Activated CD4-positive, alpha-beta T cell treated with anti-CD3 and anti-CD28 coated beads for 36 hours (primary cell): ENCODE data around the gene ACSL5. TPM values are rescaled to one million over a fixed set of nuclear protein-coding genes. Genes with fewer than 3 reads are reported as not detected.
A peak's percentile ranks its signal among the peaks of the same experiment; 100 is the strongest.
"Not testable (repeated sequence)": the region's sequence is repeated elsewhere in the genome, so short reads cannot be mapped to it uniquely, and the experiment has no call there.

Experiments
- ATAC-seq: fragments of 200-7000 bp; cut with Tn5 transposase; one replicate; pipeline ENCODE4 v1.10.0; 2021; ENCODE audit warnings: mild to moderate bottlenecking, moderate library complexity
- CTCF ChIA-PET: fragments of 350-600 bp; sonication (Branson Sonifier 250); formaldehyde crosslinking; loops from one replicate; lab custom pipeline; 2021; ENCODE audit warnings: antibody characterized with exemption; lab: Charles Lee
- POLR2A ChIA-PET: fragments of 350-600 bp; sonication (Branson Sonifier 250); formaldehyde crosslinking; loops from one replicate; lab custom pipeline; 2021; ENCODE audit warnings: antibody characterized with exemption, inconsistent platforms; lab: Charles Lee
- DNase-seq: peaks from one replicate; pipeline ENCODE4 v3.0.0-alpha.2; 2020
- H3K27ac Mint-ChIP-seq: one replicate; pipeline ENCODE4 v1.8.0; 2021; ENCODE audit warnings: mixed read lengths
- H3K27me3 Mint-ChIP-seq: one replicate; pipeline ENCODE4 v1.8.0; 2021; ENCODE audit warnings: mixed read lengths
- H3K36me3 Mint-ChIP-seq: one replicate; pipeline ENCODE4 v1.8.0; 2021; ENCODE audit warnings: low read depth, mixed read lengths
- H3K4me1 Mint-ChIP-seq: one replicate; pipeline ENCODE4 v1.8.0; 2021; ENCODE audit warnings: mixed read lengths
- H3K4me3 Mint-ChIP-seq: one replicate; pipeline ENCODE4 v1.8.0; 2021; ENCODE audit warnings: mild to moderate bottlenecking, moderate library complexity, mixed read lengths
- H3K9me3 Mint-ChIP-seq: one replicate; pipeline ENCODE4 v1.8.0; 2021; ENCODE audit warnings: low read depth, mixed read lengths
- intact Hi-C, 2 experiments: fragments of 100-400 bp; cut with DNase I in 1 of 2; cut with micrococcal nuclease in 1 of 2; formaldehyde crosslinking; loops; one replicate each; pipeline versions ENCODE4 v1.14.2 to v1.15.1; 2022 to 2024; cut with DNase I, micrococcal nuclease
- total RNA-seq, 2 experiments: library from RNA; stranded (reverse); gene quantifications; one replicate each; pipeline ENCODE4 v1.2.3, GENCODE V29; 2021

ACSL5 gene
- total RNA-seq, 2 experiments from 2014 or later: 32.0 to 32.1 TPM

DNA sequence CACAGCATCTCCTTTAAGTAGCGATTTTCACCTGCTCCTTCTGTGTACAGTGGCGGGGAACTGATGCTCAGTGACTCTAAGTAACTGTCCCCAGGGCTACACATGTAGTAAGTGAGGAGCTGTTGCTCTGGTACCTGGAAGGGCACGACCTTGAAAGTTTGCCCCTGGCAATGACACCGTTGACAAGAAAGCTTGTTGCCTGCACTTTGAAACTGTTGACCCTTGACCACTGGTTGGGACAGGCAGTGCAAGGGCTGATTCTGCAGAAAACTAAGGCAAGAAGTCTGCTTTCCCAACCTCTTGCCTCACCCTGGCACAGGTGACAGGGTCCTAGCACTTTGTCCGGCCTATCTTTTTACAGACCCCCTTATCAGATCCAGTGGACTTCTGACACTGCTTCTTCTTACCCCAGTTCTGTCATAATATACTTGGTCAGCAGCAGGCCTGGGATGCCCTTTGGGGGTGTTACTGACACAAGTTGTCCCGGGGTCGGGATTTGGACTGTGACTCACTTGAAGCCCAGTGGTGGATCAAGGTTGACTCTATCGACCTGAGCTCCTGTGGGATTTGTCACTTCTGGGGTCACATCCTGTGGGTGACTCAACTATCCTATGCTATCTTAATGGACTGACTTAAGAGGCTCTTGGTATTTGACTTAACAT, 5.8 kb downstream of the ACSL5 start:
- DNase-seq (no peak), ATAC-seq (no peak)
- no peaks in the 10 kb centered on the region for H3K9me3 Mint-ChIP-seq
- ChIA-PET POLR2A (no interaction called here), CTCF (interaction anchor here (1.1 kb wide), 1 partner anchor 55 kb away, joined by 3 read pairs; no protein-coding TSS in a partner anchor)
- peaks cover 44% of the 10 kb centered on the region for H3K36me3 Mint-ChIP-seq
- no peak overlapping the region for H3K4me3 Mint-ChIP-seq
- H3K27ac Mint-ChIP-seq: no peak overlapping the region
- no peaks in the 10 kb centered on the region for H3K27me3 Mint-ChIP-seq
- intact Hi-C loops: loop anchor here (5.0 kb wide), 3 partner anchors 68 to 197 kb away; partner anchors contain the start of genes GPAM (in 1 of the 2), VTI1A (in 1 of the 2) and ZDHHC6 (in 1 of the 2)
- H3K4me1 Mint-ChIP-seq: peaks cover 76% of the 10 kb centered on the region

DNA sequence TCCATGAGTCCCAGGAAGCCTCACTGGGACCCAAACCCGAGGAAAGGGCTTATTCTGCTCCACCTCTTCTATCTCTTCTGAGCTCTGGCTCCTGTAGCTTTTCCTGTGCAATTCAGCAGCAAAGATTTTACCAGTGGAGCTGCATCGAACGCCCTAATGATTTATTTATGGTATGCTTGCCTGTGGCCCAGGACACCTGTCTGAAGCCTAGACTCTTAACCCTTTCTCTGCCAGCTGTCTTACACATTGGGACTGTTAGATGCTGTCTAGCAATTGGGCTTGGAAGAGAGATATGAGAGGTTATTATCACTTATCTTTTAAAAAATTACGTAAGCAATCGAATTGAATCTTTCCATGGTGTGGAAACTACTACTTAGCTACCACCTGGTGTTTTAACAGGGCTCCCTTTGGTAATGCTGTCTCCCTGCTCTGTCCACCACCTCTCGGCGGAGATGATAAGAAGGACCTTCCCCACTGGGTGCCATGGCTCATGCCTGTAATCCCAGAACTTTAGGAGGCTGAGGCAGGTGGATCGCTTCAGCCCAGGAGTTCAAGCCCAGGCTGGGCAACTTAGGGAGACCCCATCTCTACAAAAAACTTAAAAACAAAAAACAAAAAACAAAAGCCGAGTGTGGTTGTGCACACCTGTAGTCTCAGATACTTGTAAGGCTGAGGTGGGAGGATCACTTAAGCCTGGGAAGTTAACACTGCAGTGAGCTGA, 8.8 kb downstream of the ACSL5 start:
- ATAC-seq (no peak), DNase-seq (no peak)
- peaks cover 36% of the 10 kb centered on the region for H3K36me3 Mint-ChIP-seq
- peaks cover 82% of the 10 kb centered on the region for H3K4me1 Mint-ChIP-seq
- intact Hi-C loops: no loop called here
- ChIA-PET CTCF (interaction anchor here (0.6 to 1.2 kb wide), 2 partner anchors 8 to 64 kb away, joined by 3 read pairs; partner anchors contain the start of genes ACSL5, VTI1A and ZDHHC6), POLR2A (interaction anchor here (0.6 kb wide), 1 partner anchor 14 kb away, joined by 5 read pairs; no protein-coding TSS in a partner anchor)
- no peak overlapping the region for H3K4me3 Mint-ChIP-seq
- no peaks in the 10 kb centered on the region for H3K9me3 Mint-ChIP-seq
- no peak overlapping the region for H3K27ac Mint-ChIP-seq
- no peaks in the 10 kb centered on the region for H3K27me3 Mint-ChIP-seq

DNA sequence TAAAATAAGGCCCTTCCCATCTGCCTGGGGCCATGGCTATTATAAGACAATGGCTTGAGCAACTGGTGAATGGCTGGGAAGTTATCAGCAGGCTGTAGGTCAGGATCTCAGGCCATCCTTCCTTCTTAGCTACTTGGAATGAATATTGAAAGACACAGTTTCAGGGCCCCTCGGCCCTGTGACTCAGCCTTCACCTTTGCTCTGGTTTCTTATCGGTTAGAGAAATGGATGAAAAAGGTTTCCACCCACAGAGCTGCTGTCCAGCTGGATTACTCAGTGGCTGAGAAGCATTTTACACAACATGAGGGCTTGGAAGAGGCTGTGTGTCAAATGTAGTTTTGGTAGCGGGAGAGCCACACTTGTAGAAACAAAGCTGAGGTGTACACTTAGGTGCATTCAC, 9.4 kb downstream of the ACSL5 start:
- Mint-ChIP-seq H3K36me3 (peaks cover 36% of the 10 kb centered on the region), H3K9me3 (no peaks in the 10 kb centered on the region), H3K4me1 (peaks cover 83% of the 10 kb centered on the region), H3K27me3 (no peaks in the 10 kb centered on the region), H3K4me3 (no peak overlapping the region), H3K27ac (no peak overlapping the region)
- peak; percentile 40 for DNase-seq
- intact Hi-C loops: no loop called here
- peak; percentile 83 for ATAC-seq
- ChIA-PET CTCF (interaction anchor here (0.6 to 1.2 kb wide), 3 partner anchors 9 to 1180 kb away, joined by 3 read pairs; partner anchors contain the start of genes ACSL5, VTI1A and ZDHHC6), POLR2A (interaction anchor here (0.6 kb wide), 1 partner anchor 13 kb away, joined by 5 read pairs; no protein-coding TSS in a partner anchor)

DNA sequence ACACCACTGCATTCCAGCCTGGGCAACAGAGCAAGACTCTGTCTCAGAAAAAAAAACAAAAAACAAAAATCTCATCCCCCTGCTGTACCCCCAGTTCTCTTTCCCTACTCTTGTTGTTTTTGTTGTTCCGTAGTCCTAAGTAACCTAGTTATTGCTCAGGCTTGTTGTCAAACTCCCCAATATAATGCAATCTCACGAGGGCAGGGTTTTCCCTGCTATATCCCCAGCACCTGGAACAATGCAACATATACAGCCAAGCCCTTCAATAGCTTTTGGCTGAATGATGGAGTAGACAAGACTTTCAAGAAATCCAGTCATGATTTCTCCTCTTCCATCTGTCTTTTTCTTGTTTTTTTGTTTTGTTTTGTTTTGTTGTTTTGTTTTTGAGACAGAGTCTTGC, 10.2 kb downstream of the ACSL5 start:
- Mint-ChIP-seq H3K36me3 (peaks cover 34% of the 10 kb centered on the region), H3K9me3 (no peaks in the 10 kb centered on the region), H3K4me1 (peaks cover 86% of the 10 kb centered on the region), H3K27ac (no peak overlapping the region), H3K4me3 (no peak overlapping the region), H3K27me3 (no peaks in the 10 kb centered on the region)
- intact Hi-C loops: no loop called here
- DNase-seq (no peak), ATAC-seq (no peak)
- ChIA-PET CTCF (interaction anchor here (0.7 to 1.2 kb wide), 2 partner anchors 10 to 1180 kb away, joined by 3 read pairs; partner anchors contain the start of gene ACSL5), POLR2A (no interaction called here)

DNA sequence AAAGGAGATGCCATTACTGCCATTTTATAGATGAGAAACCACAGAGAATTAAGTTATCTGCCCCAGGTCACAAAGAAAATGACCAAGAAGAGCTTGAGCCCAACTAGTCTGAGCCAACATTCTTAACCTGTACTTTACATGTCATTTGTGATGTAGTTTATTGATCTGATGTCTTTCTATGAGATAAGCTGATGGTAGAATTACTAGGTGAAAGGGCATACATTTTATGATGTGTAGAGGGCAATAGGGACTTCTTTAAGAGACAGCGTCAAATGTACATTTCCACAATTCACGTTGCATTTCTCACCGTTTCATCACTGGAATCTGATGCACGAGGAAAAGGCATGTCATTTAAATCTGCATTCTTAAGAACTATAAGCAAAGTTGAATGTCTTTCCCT, 11.3 kb downstream of the ACSL5 start:
- Mint-ChIP-seq H3K4me1 (peaks cover 86% of the 10 kb centered on the region), H3K36me3 (peaks cover 25% of the 10 kb centered on the region), H3K4me3 (no peak overlapping the region), H3K27me3 (no peaks in the 10 kb centered on the region), H3K27ac (no peak overlapping the region), H3K9me3 (no peaks in the 10 kb centered on the region)
- DNase-seq (no peak), ATAC-seq (no peak)
- intact Hi-C loops: loop anchor here in 1 of 2 experiments (5.0 kb wide), 1 partner anchor 147 kb away; no protein-coding TSS in a partner anchor
- CTCF ChIA-PET: interaction anchor here (0.6 to 3.7 kb wide), 3 partner anchors 9 to 87 kb away, joined by 3 to 18 read pairs (median 13); no protein-coding TSS in a partner anchor
- POLR2A ChIA-PET: no interaction called here

DNA sequence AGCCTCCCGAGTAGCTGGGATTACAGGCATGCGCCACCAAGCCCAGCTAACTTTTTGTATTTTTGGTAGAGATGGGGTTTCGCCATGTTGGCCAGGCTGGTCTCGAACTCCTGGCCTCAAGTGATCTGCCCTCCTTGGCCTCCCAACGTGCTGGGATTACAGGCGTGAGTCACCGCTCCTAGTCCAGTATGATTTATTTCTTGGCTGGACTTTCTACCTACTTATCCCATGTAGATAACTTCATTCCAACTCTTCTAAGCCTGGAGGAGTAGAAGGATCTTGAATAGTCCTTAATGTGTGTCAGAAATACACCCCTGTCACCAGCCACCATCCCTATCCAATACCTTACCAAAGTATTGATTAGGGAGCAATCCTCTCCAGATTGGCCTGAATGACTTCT, 14.1 kb downstream of the ACSL5 start:
- intact Hi-C loops: loop anchor here (2.0 to 5.0 kb wide), 3 partner anchors 59 to 144 kb away; partner anchors contain the start of genes VTI1A (in 1 of the 2) and ZDHHC6 (in 1 of the 2)
- CTCF ChIA-PET: interaction anchor here (0.6 to 3.7 kb wide), 2 partner anchors 10 to 12 kb away, joined by 3 to 18 read pairs; no protein-coding TSS in a partner anchor
- not testable (repeated sequence) for H3K4me3 Mint-ChIP-seq

DNA sequence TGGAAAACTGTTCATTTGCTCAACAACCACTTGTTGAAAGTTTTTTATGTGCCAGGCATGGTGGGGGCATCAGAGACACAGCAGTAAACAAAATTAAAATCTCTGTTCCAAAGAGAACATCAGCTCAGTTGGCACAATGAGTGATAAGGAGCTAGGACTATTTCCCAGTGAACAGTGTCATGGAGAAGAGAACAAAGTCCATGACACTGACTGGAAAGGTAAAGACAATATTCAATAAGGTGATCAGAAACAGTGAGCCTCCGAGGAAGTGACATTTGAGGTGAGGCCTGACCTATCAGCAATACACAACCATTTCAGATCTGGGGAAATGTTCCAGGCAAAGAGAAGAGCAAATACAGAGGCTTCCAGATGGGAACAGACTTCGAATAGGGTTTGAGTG, 14.6 kb downstream of the ACSL5 start:
- ChIA-PET POLR2A (interaction anchor here (2.1 kb wide), 1 partner anchor 13 kb away, joined by 14 read pairs; no protein-coding TSS in a partner anchor), CTCF (interaction anchor here (1.4 to 1.5 kb wide), 2 partner anchors 14 to 46 kb away, joined by 4 to 8 read pairs; no protein-coding TSS in a partner anchor)
- ATAC-seq (no peak), DNase-seq (no peak)
- Mint-ChIP-seq H3K4me1 (peaks cover 66% of the 10 kb centered on the region), H3K4me3 (no peak overlapping the region), H3K27ac (peak overlapping the region; percentile 68), H3K27me3 (no peaks in the 10 kb centered on the region), H3K9me3 (no peaks in the 10 kb centered on the region), H3K36me3 (peaks cover 7% of the 10 kb centered on the region)
- intact Hi-C loops: loop anchor here (2.0 to 5.0 kb wide), 3 partner anchors 58 to 144 kb away; partner anchors contain the start of genes VTI1A (in 1 of the 2) and ZDHHC6 (in 1 of the 2)

More for the DNA sequence above, 14.1 kb downstream of the ACSL5 start:
- POLR2A ChIA-PET: interaction anchor here (2.1 kb wide), 1 partner anchor 12 kb away, joined by 14 read pairs; no protein-coding TSS in a partner anchor
- H3K27me3 Mint-ChIP-seq, ATAC-seq, DNase-seq, H3K36me3 Mint-ChIP-seq, H3K9me3 Mint-ChIP-seq: not testable (repeated sequence)
- H3K27ac Mint-ChIP-seq: peak overlapping the region; percentile 68
- H3K4me1 Mint-ChIP-seq: peaks cover 67% of the 10 kb centered on the region

DNA sequence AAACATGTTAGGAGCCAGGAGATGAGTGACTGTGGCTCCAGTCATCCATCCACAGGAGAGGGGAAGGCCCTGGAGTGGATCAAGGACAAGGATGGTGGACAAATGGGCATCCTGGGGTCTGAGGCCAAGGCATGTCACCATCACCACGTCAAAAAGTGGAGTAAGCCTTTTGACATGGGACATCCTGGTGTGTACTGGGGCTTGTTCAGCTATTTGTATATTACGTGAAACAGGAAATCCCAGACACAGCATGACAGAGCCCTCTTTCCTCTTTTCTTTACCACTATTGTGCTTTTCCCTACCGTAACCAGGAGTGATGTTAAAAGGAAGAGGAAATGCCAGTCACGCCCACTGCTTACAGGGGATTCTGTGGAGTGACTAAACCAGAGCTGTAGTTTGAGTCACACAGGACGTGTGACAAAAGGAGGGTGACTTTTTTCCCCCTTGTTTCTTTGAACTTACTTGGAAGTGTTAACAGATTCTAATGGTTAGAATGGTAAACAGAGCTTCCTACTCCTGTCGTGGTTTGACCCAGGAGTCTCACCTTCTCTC, 15.4 kb downstream of the ACSL5 start:
- intact Hi-C loops: loop anchor here (1.0 to 5.0 kb wide), 4 partner anchors 13 to 143 kb away; partner anchors contain the start of genes VTI1A (in 1 of the 2) and ZDHHC6 (in 1 of the 2)
- DNase-seq (peak; percentile 76), ATAC-seq (peak; percentile 90)
- Mint-ChIP-seq H3K4me1 (peaks cover 60% of the 10 kb centered on the region), H3K36me3 (peaks cover 4% of the 10 kb centered on the region), H3K27me3 (no peaks in the 10 kb centered on the region), H3K9me3 (no peaks in the 10 kb centered on the region), H3K27ac (peak overlapping the region; percentile 88), H3K4me3 (no peak overlapping the region)
- ChIA-PET POLR2A (interaction anchor here (0.6 to 2.1 kb wide), 4 partner anchors 13 to 137 kb away, joined by 3 to 14 read pairs (median 6); partner anchors contain the start of gene ACSL5), CTCF (interaction anchor here (1.0 to 1.5 kb wide), 4 partner anchors 10 to 45 kb away, joined by 3 to 8 read pairs (median 4); no protein-coding TSS in a partner anchor)

DNA sequence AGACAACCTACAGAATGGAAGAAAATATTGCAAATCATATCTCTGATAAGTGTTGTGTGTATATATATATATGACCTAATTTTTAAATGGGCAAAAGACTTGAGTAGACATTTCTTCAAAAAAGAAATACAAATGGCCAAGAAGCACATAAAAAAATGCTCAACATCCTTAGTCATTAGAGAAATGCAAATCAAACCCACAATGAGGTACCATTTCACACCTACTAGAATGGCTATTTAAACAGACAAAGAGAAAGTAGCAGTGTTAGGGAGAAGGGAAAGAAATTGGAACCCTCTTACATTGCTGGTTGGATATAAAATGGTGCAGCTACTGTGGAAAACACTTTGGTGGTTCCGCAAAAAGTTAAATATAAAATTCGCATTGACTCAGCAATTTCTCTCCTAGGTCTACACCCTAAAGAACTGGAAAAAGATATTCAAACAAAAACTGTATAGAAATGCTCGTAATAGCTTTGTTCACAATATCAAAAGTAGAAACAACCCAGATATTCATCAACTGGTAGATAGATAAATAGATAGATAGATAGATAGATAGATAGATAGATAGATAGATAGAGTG, 16.3 kb downstream of the ACSL5 start:
- POLR2A ChIA-PET: interaction anchor here (0.7 to 2.1 kb wide), 3 partner anchors 14 to 136 kb away, joined by 3 to 14 read pairs (median 4); no protein-coding TSS in a partner anchor
- no peak overlapping the region for H3K4me3 Mint-ChIP-seq
- ATAC-seq (no peak), DNase-seq (no peak)
- peaks cover 52% of the 10 kb centered on the region for H3K4me1 Mint-ChIP-seq
- no peaks in the 10 kb centered on the region for H3K9me3 Mint-ChIP-seq
- intact Hi-C loops: no loop called here
- H3K27me3 Mint-ChIP-seq: no peaks in the 10 kb centered on the region
- peaks cover 4% of the 10 kb centered on the region for H3K36me3 Mint-ChIP-seq
- CTCF ChIA-PET: interaction anchor here (1.0 to 1.5 kb wide), 4 partner anchors 9 to 44 kb away, joined by 3 to 8 read pairs (median 4); no protein-coding TSS in a partner anchor
- H3K27ac Mint-ChIP-seq: peak overlapping the region; percentile 64

DNA sequence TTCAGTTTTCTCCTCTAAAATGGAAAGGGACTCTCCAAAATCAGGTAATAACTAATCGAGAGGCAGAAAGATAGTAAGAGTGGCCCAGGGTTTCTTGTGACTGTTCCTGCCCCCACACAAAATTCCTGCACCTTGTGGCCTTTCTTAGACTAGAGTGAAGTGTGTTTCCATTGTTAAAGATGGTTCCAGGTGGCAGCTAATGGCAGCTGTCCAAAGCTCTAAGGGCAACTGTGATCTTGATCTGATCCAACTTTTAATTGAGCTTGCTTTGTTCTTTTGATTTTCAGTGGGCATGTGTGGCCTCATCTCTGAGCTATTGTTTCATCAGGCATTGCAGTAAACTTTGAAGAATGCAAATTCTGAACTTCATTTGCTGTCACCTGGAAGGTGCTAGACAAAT, 19.4 kb downstream of the ACSL5 start:
- H3K9me3 Mint-ChIP-seq: no peaks in the 10 kb centered on the region
- CTCF ChIA-PET: no interaction called here
- H3K27me3 Mint-ChIP-seq: no peaks in the 10 kb centered on the region
- intact Hi-C loops: no loop called here
- peak overlapping the region; percentile 10 for H3K27ac Mint-ChIP-seq
- no peak overlapping the region for H3K4me3 Mint-ChIP-seq
- no peak for DNase-seq
- POLR2A ChIA-PET: no interaction called here
- H3K36me3 Mint-ChIP-seq: peaks cover under 1% of the 10 kb centered on the region
- H3K4me1 Mint-ChIP-seq: peaks cover 28% of the 10 kb centered on the region
- ATAC-seq: no peak
